Measurements from ENCODE around the gene CBY2.

Gene CBY2

GRCh38 chr13:45731455-45731854 is 29.3 kb downstream of the CBY2 start:
- Histone ChIP-seq H3F3A (ENCODE audit: control insufficient read depth, insufficient read depth) (no peaks in the 10 kb centered on the region), H3K4me1 (ENCODE audit: control insufficient read depth, low read length) (no peaks in the 10 kb centered on the region), H3K9me2 (replicated peaks; ENCODE audit: control insufficient read depth, low read length) (no peaks in the 10 kb centered on the region), H3K4me2 (ENCODE audit: low read length) (no peak overlapping the region), H3K79me2 (ENCODE audit: control insufficient read depth, low read length) (no peaks in the 10 kb centered on the region), H3K27ac (ENCODE audit: low read depth, low read length) (no peak overlapping the region), H3K4me3 (ENCODE audit: low read length) (no peak overlapping the region), H3K27me3 (ENCODE audit: control insufficient read depth, low read length) (peaks cover 8% of the 10 kb centered on the region), H3K9me3 (ENCODE audit: control insufficient read depth, insufficient read depth, low read length) (no peaks in the 10 kb centered on the region), H3K36me3 (ENCODE audit: control insufficient read depth, low read length) (no peaks in the 10 kb centered on the region), H4K20me1 (ENCODE audit: control insufficient read depth, insufficient read depth, low read depth, low read length) (no peaks in the 10 kb centered on the region)
- no peak for TF ChIP-seq EZH2phosphoT487 (IDR thresholded peaks at IDR 0.05; ENCODE audit: borderline replicate concordance, low read length)
- TF ChIP-seq, protein P1, sequence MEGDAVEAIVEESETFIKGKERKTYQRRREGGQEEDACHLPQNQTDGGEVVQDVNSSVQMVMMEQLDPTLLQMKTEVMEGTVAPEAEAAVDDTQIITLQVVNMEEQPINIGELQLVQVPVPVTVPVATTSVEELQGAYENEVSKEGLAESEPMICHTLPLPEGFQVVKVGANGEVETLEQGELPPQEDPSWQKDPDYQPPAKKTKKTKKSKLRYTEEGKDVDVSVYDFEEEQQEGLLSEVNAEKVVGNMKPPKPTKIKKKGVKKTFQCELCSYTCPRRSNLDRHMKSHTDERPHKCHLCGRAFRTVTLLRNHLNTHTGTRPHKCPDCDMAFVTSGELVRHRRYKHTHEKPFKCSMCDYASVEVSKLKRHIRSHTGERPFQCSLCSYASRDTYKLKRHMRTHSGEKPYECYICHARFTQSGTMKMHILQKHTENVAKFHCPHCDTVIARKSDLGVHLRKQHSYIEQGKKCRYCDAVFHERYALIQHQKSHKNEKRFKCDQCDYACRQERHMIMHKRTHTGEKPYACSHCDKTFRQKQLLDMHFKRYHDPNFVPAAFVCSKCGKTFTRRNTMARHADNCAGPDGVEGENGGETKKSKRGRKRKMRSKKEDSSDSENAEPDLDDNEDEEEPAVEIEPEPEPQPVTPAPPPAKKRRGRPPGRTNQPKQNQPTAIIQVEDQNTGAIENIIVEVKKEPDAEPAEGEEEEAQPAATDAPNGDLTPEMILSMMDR (IDR thresholded peaks at IDR 0.05; ENCODE audit: low read depth, low read length, poor library complexity, severe bottlenecking): no peak

- H3K27ac ChIP-seq (ENCODE audit: low read depth, low read length): no peak overlapping the region
- H3K27me3 ChIP-seq (ENCODE audit: control insufficient read depth, low read length): peaks cover 8% of the 10 kb centered on the region
- H3F3A ChIP-seq (ENCODE audit: control insufficient read depth, insufficient read depth): no peaks in the 10 kb centered on the region
- no peaks in the 10 kb centered on the region for H3K79me2 ChIP-seq (ENCODE audit: control insufficient read depth, low read length)
- no peaks in the 10 kb centered on the region for H3K9me3 ChIP-seq (ENCODE audit: control insufficient read depth, insufficient read depth, low read length)
- H4K20me1 ChIP-seq (ENCODE audit: control insufficient read depth, insufficient read depth, low read depth, low read length): no peaks in the 10 kb centered on the region
- H3K4me3 ChIP-seq (ENCODE audit: low read length): no peak overlapping the region
- no peaks in the 10 kb centered on the region for H3K9me2 ChIP-seq (replicated peaks; ENCODE audit: control insufficient read depth, low read length)
- no peaks in the 10 kb centered on the region for H3K36me3 ChIP-seq (ENCODE audit: control insufficient read depth, low read length)
- no peaks in the 10 kb centered on the region for H3K4me1 ChIP-seq (ENCODE audit: control insufficient read depth, low read length)
- TF ChIP-seq EZH2phosphoT487 (IDR thresholded peaks at IDR 0.05; ENCODE audit: borderline replicate concordance, low read length): no peak
- TF ChIP-seq, protein P1 (IDR thresholded peaks at IDR 0.05; ENCODE audit: low read depth, low read length, poor library complexity, severe bottlenecking): no peak
- no peak overlapping the region for H3K4me2 ChIP-seq (ENCODE audit: low read length)
These were observed 30.8 kb downstream of the CBY2 start for GRCh38 chr13:45732916-45733315.

GRCh38 chr13:45733361-45733760 is 31.2 kb downstream of the CBY2 start:
- Histone ChIP-seq H3K4me2 (ENCODE audit: low read length) (no peak overlapping the region), H3K9me3 (ENCODE audit: control insufficient read depth, insufficient read depth, low read length) (no peaks in the 10 kb centered on the region), H4K20me1 (ENCODE audit: control insufficient read depth, insufficient read depth, low read depth, low read length) (no peaks in the 10 kb centered on the region), H3K4me1 (ENCODE audit: control insufficient read depth, low read length) (no peaks in the 10 kb centered on the region), H3K27ac (ENCODE audit: low read depth, low read length) (no peak overlapping the region), H3K79me2 (ENCODE audit: control insufficient read depth, low read length) (no peaks in the 10 kb centered on the region), H3K36me3 (ENCODE audit: control insufficient read depth, low read length) (no peaks in the 10 kb centered on the region), H3F3A (ENCODE audit: control insufficient read depth, insufficient read depth) (no peaks in the 10 kb centered on the region), H3K27me3 (ENCODE audit: control insufficient read depth, low read length) (peaks cover 8% of the 10 kb centered on the region), H3K9me2 (replicated peaks; ENCODE audit: control insufficient read depth, low read length) (no peaks in the 10 kb centered on the region), H3K4me3 (ENCODE audit: low read length) (no peak overlapping the region)
- TF ChIP-seq, protein P1 (IDR thresholded peaks at IDR 0.05; ENCODE audit: low read depth, low read length, poor library complexity, severe bottlenecking): no peak
- no peak for TF ChIP-seq EZH2phosphoT487 (IDR thresholded peaks at IDR 0.05; ENCODE audit: borderline replicate concordance, low read length)

All from DOHH2 (cell line).